Measurements from ENCODE around the gene NHERF1. TPM values are rescaled to one million over a fixed set of nuclear protein-coding genes. Genes with fewer than 3 reads are reported as not detected.

Gene NHERF1
- total and polyA plus RNA-seq, 9 of the 15 experiments (the other 6 are each of a cell fraction or from before 2014, with no cell fraction given), result 11.4 to 79.9 (median 36.9) TPM

DNA sequence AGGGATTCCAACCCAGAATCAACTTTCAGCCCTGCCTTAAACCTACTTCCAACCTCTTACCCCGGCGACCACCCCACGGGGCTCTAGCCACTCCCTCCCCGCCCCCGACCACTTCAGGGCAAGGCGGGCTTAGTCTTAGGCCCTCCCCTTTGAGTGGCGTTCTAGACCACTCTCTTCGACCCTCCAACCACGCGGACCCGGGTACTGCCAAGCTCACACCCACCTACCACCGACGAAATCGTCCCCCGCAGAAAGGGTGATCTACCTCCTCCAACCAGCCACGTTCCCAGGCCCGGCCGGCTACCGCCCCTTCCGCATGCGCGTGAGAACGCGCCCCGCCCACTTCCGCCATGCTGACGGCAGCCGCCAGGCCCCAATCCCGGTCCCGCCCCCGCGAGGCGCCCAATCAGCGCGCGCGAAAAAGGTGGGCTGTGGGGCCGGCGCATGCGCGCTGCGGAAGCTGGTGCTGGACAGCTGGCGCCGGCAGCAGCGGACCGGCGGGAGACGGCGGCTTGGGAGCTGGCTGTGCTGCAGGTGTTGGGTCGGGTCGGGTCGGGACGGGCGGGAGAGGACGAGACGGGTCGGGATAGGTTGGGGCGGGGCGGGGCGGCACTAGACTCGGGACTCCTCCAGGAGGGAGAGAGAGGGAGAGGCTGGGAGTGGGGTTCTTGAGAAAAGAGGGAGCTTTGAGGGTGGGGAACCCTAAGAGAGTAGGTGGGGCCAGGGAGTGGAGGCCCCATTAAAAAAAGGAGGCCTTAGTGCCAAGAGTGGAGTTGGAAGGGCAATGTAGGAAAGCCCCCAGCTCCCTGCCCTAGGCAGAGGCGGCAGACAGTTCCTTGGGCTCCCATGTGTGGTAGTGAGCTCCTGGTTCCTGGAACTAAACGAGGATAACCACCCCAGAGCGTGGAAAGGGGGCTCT lies 27.9 kb downstream of the NHERF1 start, which contains the start of gene NAT9:
TSS of gene NAT9 (minus strand) at position 302 of the 919 bp plus-strand sequence. CDS start 647 bp downstream, outside the sequence.
- in situ Hi-C loops (cut with MboI), result no loop called here
- peaks cover 12 to 20% of the 10 kb centered on the region in 2 experiments; a peak in 4 of 5 replicates for H3K4me1 ChIP-seq (replicated peaks in 1 of 2; ENCODE audit: control insufficient read depth in 2 of 2, insufficient read depth in 2 of 2, low read length in 2 of 2)
- WGBS (ENCODE audit: insufficient coverage, low coverage, missing lambda C conversion rate), result under 1% methylated on average over 50 of the region's 64 CpGs
- H3K27ac ChIP-seq (ENCODE audit: extremely low read depth, low read depth, low read length), result peak within 1 kb of the TSS; percentile 88
- ChIA-PET POLR2A (interaction anchor here (0.6 to 1.3 kb wide), 7 partner anchors 9 to 1003 kb away, joined by 3 to 5 read pairs (median 3); partner anchors contain the start of gene FDXR), CTCF (ENCODE audit: low intra/inter-chr PET ratio) (interaction anchor here (2.2 kb wide), 1 partner anchor 32 kb away, joined by 9 read pairs; no protein-coding TSS in a partner anchor)
- no peaks in the 10 kb centered on the region for H3K9me3 ChIP-seq (replicated peaks; ENCODE audit: control insufficient read depth, insufficient read depth, low read depth, low read length)
- peak within 1 kb of the TSS; percentile 90 for H3K4me2 ChIP-seq (ENCODE audit: insufficient read depth, low read length)
- no TSS peak for BruUV-seq (replicated peaks)
- H2AFZ ChIP-seq (ENCODE audit: low read depth, low read length), result peak within 1 kb of the TSS; percentile 95
- ATAC-seq (peak; percentile 96), DNase-seq (ENCODE audit: extremely low read depth in 1 of 4, low spot score in 3 of 4) (peak; percentile 98 to 100 (median 98)), FAIRE-seq (peak; percentile 84)
- peaks cover 31% of the 10 kb centered on the region for H3K79me2 ChIP-seq (ENCODE audit: control insufficient read depth, insufficient read depth, low read length)
- peak within 1 kb of the TSS; percentile 90 for H3K4me3 ChIP-seq
- intact Hi-C loops (cut with micrococcal nuclease), result no loop called here
- H3K9me1 ChIP-seq (ENCODE audit: control insufficient read depth, insufficient read depth, low read length), result no peaks in the 10 kb centered on the region
- no peaks in the 10 kb centered on the region for H3K27me3 ChIP-seq (ENCODE audit: control insufficient read depth in 2 of 2, insufficient read depth in 2 of 2, low read length in 2 of 2)
- H4K20me1 ChIP-seq (replicated peaks; ENCODE audit: control insufficient read depth, insufficient read depth, low read length), result peaks cover 8% of the 10 kb centered on the region; the same call in 1 of the 2 replicates
- peaks cover 49% of the 10 kb centered on the region for H3K36me3 ChIP-seq (ENCODE audit: control insufficient read depth, insufficient read depth, low read length)
- peak within 1 kb of the TSS; percentile 95 to 98 for H3K9ac ChIP-seq (ENCODE audit: insufficient read depth in 1 of 2, low read depth in 2 of 2, low read length in 2 of 2)
- TF ChIP-seq SNIP1 (IDR thresholded peaks at IDR 0.05; ENCODE audit: low read depth) (no peak), BMI1 (IDR thresholded peaks at IDR 0.05; ENCODE audit: low read length) (no peak), TAF15 (IDR thresholded peaks at IDR 0.05; ENCODE audit: low read depth, low read length) (no peak), MIER1 (IDR thresholded peaks at IDR 0.05; ENCODE audit: low read depth) (no peak), TRIM24 (IDR thresholded peaks at IDR 0.05) (no peak), CHD4 (IDR thresholded peaks at IDR 0.05; ENCODE audit: insufficient read depth, insufficient replicate concordance, low read depth, low read length, poor library complexity, severe bottlenecking) (no peak), POLR3A (IDR thresholded peaks at IDR 0.05; ENCODE audit: borderline replicate concordance, extremely low read depth, insufficient read depth, insufficient read length) (no peak), ATF7 (IDR thresholded peaks at IDR 0.05) (peak; percentile 75), NRF1 (conservative IDR thresholded peaks at IDR 0.05 in 1 of 2, IDR thresholded peaks at IDR 0.05 in 1 of 2) (peak; percentile 99), RBBP5 (IDR thresholded peaks at IDR 0.05; ENCODE audit: borderline replicate concordance, insufficient read depth, low read length, poor library complexity, severe bottlenecking) (peak; percentile 26), RFX5 (IDR thresholded peaks at IDR 0.05; ENCODE audit: low read depth, low read length) (no peak), ZNF644 (tag; IDR thresholded peaks at IDR 0.05; ENCODE audit: low read depth) (no peak), SPI1 (IDR thresholded peaks at IDR 0.05; ENCODE audit: borderline replicate concordance, low read depth, low read length) (peak; percentile 60; the same call in 1 of the 2 replicates), ELF1 (tag; IDR thresholded peaks at IDR 0.05) (peak; percentile 94)
- TF ChIP-seq, protein P1, sequence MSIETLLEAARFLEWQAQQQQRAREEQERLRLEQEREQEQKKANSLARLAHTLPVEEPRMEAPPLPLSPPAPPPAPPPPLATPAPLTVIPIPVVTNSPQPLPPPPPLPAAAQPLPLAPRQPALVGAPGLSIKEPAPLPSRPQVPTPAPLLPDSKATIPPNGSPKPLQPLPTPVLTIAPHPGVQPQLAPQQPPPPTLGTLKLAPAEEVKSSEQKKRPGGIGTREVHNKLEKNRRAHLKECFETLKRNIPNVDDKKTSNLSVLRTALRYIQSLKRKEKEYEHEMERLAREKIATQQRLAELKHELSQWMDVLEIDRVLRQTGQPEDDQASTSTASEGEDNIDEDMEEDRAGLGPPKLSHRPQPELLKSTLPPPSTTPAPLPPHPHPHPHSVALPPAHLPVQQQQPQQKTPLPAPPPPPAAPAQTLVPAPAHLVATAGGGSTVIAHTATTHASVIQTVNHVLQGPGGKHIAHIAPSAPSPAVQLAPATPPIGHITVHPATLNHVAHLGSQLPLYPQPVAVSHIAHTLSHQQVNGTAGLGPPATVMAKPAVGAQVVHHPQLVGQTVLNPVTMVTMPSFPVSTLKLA (conservative IDR thresholded peaks at IDR 0.05), result peak; percentile 95 to 98
- TF ChIP-seq, protein P2, sequence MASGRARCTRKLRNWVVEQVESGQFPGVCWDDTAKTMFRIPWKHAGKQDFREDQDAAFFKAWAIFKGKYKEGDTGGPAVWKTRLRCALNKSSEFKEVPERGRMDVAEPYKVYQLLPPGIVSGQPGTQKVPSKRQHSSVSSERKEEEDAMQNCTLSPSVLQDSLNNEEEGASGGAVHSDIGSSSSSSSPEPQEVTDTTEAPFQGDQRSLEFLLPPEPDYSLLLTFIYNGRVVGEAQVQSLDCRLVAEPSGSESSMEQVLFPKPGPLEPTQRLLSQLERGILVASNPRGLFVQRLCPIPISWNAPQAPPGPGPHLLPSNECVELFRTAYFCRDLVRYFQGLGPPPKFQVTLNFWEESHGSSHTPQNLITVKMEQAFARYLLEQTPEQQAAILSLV (tag; IDR thresholded peaks at IDR 0.05), result no peak
- TF ChIP-seq, protein P3, sequence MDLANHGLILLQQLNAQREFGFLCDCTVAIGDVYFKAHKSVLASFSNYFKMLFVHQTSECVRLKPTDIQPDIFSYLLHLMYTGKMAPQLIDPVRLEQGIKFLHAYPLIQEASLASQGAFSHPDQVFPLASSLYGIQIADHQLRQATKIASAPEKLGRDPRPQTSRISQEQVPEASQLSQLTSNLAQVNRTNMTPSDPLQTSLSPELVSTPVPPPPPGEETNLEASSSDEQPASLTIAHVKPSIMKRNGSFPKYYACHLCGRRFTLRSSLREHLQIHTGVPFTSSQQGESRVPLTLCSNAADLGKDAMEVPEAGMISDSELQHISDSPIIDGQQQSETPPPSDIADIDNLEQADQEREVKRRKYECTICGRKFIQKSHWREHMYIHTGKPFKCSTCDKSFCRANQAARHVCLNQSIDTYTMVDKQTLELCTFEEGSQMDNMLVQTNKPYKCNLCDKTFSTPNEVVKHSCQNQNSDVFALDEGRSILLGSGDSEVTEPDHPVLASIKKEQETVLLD (IDR thresholded peaks at IDR 0.05), result peak; percentile 93
